GM23248 (cell line): ENCODE data around the gene ZBED2. TPM values are rescaled to one million over a fixed set of nuclear protein-coding genes. Genes with fewer than 3 reads are reported as not detected.

Source experiments
- DNase-seq: peaks from one replicate; pipeline ENCODE4 v3.0.0-alpha.2; 2015
- H2AFZ ChIP-seq: fragments of 200-600 bp; sonication (generic); 2 replicates; pipeline ENCODE4 v1.6.1; 2016; ENCODE audit warnings: antibody characterized with exemption
- H3F3A ChIP-seq: fragments of 200-600 bp; sonication (generic); 2 replicates; pipeline ENCODE4 v1.6.1; 2016; ENCODE audit warnings: mild to moderate bottlenecking, antibody characterized with exemption, mixed run types; ENCODE audit not compliant: insufficient read depth
- H3K27ac ChIP-seq: fragments of 200-600 bp; sonication (generic); 2 replicates; pipeline ENCODE4 v1.5.1; 2016; ENCODE audit warnings: mild to moderate bottlenecking
- H3K27me3 ChIP-seq: fragments of 200-600 bp; sonication (generic); replicated peaks from 2 replicates; pipeline ENCODE4 v1.6.1; 2016; ENCODE audit warnings: mild to moderate bottlenecking; ENCODE audit not compliant: insufficient read depth
- H3K36me3 ChIP-seq: fragments of 200-600 bp; sonication (generic); 2 replicates; pipeline ENCODE4 v1.6.1; 2016; ENCODE audit warnings: low read depth, mild to moderate bottlenecking
- H3K4me1 ChIP-seq: fragments of 200-600 bp; sonication (generic); 2 replicates; pipeline ENCODE4 v1.6.1; 2016; ENCODE audit warnings: mild to moderate bottlenecking; ENCODE audit not compliant: insufficient read depth
- H3K4me2 ChIP-seq: fragments of 200-600 bp; sonication (generic); one replicate; pipeline ENCODE4 v1.6.1; 2016; ENCODE audit warnings: mild to moderate bottlenecking; ENCODE audit not compliant: unreplicated experiment
- H3K4me3 ChIP-seq: fragments of 200-600 bp; sonication (generic); 2 replicates; pipeline ENCODE4 v1.5.1; 2016; ENCODE audit warnings: mild to moderate bottlenecking
- H3K79me2 ChIP-seq: fragments of 200-600 bp; sonication (generic); 2 replicates; pipeline ENCODE4 v1.6.1; 2016; ENCODE audit warnings: mild to moderate bottlenecking; ENCODE audit not compliant: insufficient read depth
- H3K9ac ChIP-seq: fragments of 200-600 bp; sonication (generic); 2 replicates; pipeline ENCODE4 v1.6.1; 2016; ENCODE audit warnings: mild to moderate bottlenecking
- H3K9me2 ChIP-seq: fragments of 200-600 bp; sonication (generic); 2 replicates; pipeline ENCODE4 v1.6.1; 2016; ENCODE audit warnings: mixed run types, mild to moderate bottlenecking, moderate library complexity; ENCODE audit not compliant: insufficient read depth
- H3K9me3 ChIP-seq: fragments of 200-600 bp; sonication (generic); one replicate; pipeline ENCODE4 v1.6.1; 2017; ENCODE audit warnings: low read depth
- H4K20me1 ChIP-seq: fragments of 200-600 bp; sonication (generic); 2 replicates; pipeline ENCODE4 v1.6.0; 2016; ENCODE audit not compliant: insufficient read depth
- EZH2 ChIP-seq: fragments of 200-600 bp; sonication (generic); IDR thresholded peaks from 2 replicates; pipeline ENCODE4 v1.6.1; 2018; ENCODE audit warnings: antibody characterized with exemption, mild to moderate bottlenecking; ENCODE audit not compliant: insufficient read depth, poor library complexity, severe bottlenecking
- EZH2phosphoT487 ChIP-seq: fragments of 200-600 bp; sonication (generic); IDR thresholded peaks from 2 replicates; pipeline ENCODE4 v1.6.1; 2018; ENCODE audit warnings: antibody characterized with exemption, moderate library complexity, mild to moderate bottlenecking, low read depth; ENCODE audit not compliant: insufficient read depth
- WGBS, 2 experiments: methylation state at CpG; one replicate each; pipeline ENCODE4 v1.1.6; 2015 to 2017; ENCODE audit warnings: low lambda C conversion rate in 2 of 2, low coverage in 1 of 2; ENCODE audit errors: missing lambda C conversion rate in 2 of 2; 5-methylcytosine and 5-hydroxymethylcytosine counted together
- in situ Hi-C: fragments of 300-500 bp; cut with MboI; formaldehyde crosslinking; loops from 2 replicates; pipeline ENCODE4 v1.15.0; 2020
- polyA plus RNA-seq: library from polyadenylated mRNA; unstranded; fragments of >200 nt; fragmentation: Nextera tagmentation; extraction: Ambion mirVana; gene quantifications from 2 replicates; pipeline ENCODE4 v1.2.1, GENCODE V29; 2016
- total RNA-seq: library from RNA; depleted of rRNA; stranded (reverse); fragments of >200 nt; shearing (Covaris generic); gene quantifications from 2 replicates; pipeline ENCODE4 v1.2.3, GENCODE V29; 2014

ZBED2 gene
- total and polyA plus RNA-seq, 2 experiments from 2014 or later: not detected

DNA sequence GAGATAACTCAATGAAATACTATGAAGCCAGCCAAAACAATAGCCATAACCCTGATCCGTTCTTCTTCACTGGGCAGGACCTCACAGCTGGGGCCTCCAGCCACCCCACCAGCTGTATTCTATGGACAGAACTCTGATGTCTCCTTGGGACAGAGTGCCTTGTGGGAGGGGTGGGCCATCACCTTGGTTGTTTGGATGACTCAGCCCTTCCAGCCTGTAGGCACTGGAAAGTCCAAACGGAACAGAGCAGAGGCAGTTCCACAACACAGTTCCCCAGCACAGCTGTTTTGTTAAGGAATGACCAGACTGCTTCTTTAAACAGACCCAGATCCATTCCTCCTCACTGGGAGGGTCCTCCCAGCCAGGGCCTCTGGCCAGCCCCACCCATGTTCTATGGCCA lies 31.9 kb upstream of the ZBED2 start:
- Histone ChIP-seq H3K4me1 (0 out of 2 replicates have a peak, but pooled peaks cover 8% of the 10 kb centered on the region), H3K4me3 (no peak overlapping the region), H3K4me2 (no peak overlapping the region), H3K27ac (no peak overlapping the region), H3K79me2 (no peaks in the 10 kb centered on the region), H3K9me3 (no peaks in the 10 kb centered on the region), H3K9me2 (no peaks in the 10 kb centered on the region), H3K9ac (no peak overlapping the region), H4K20me1 (no peaks in the 10 kb centered on the region), H2AFZ (no peak overlapping the region), H3F3A (0 out of 2 replicates have a peak, but pooled peaks cover 6% of the 10 kb centered on the region), H3K36me3 (no peaks in the 10 kb centered on the region), H3K27me3 (no peaks in the 10 kb centered on the region)
- no peak for DNase-seq
- in situ Hi-C loops: no loop called here
- 72 to 73% methylated on average over 2 of the region's 2 CpGs for WGBS, 2 experiments
- no peak for TF ChIP-seq EZH2phosphoT487
- no peak for TF ChIP-seq EZH2

DNA sequence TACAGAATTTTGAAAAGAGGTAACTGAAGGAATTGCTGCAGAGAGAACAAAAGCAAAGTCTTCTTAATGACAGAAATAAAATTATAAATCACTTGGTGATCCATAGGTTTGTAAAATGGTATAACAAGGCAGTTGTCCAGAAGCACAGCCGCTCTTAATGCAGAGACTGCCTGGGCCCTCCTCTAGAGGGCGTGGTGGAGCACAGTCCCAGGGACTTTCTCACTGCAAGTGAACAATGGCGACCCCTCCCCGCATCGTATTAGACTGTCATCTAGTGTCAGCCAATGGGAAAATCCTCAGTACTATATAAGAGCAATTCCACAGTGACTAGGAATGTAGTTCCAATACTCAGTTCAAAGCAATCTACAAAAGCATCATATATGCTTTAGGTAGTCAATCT lies 26.4 kb upstream of the ZBED2 start:
- H3K9ac ChIP-seq: no peak overlapping the region
- no peaks in the 10 kb centered on the region for H3K79me2 ChIP-seq
- TF ChIP-seq EZH2: no peak
- no peak for TF ChIP-seq EZH2phosphoT487
- no peaks in the 10 kb centered on the region for H3K9me2 ChIP-seq
- H4K20me1 ChIP-seq: no peaks in the 10 kb centered on the region
- H3K4me1 ChIP-seq: no peaks in the 10 kb centered on the region
- DNase-seq: no peak
- H3K36me3 ChIP-seq: no peaks in the 10 kb centered on the region
- no peaks in the 10 kb centered on the region for H3F3A ChIP-seq
- H3K9me3 ChIP-seq: no peaks in the 10 kb centered on the region
- no peak overlapping the region for H3K4me3 ChIP-seq
- H3K27me3 ChIP-seq: no peaks in the 10 kb centered on the region
- in situ Hi-C loops: no loop called here
- no peak overlapping the region for H3K27ac ChIP-seq
- H2AFZ ChIP-seq: no peak overlapping the region
- 43 to 50% methylated on average over 5 of the region's 5 CpGs for WGBS, 2 experiments
- H3K4me2 ChIP-seq: no peak overlapping the region

DNA sequence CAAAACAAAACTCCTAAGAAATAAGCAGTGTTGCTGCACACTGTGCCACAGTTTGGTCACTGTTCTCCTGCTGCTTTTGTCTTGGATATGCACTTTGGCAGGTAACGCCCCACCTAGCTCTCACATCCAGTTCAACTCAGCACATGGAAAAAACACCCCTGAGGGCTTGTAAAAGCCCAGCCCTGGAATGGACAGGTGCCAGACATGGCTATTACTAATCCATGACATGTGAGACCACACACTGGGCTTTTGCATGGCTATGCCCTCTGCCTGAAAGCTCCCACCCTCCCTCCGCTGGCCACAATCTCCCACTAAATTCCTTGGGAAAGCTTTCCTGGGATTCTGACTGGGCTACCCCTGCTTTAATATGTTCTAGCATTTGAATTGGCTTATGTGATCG lies 24.7 kb upstream of the ZBED2 start:
- Histone ChIP-seq H3F3A (no peaks in the 10 kb centered on the region), H3K9ac (no peak overlapping the region), H3K27me3 (no peaks in the 10 kb centered on the region), H3K79me2 (no peaks in the 10 kb centered on the region), H3K9me3 (no peaks in the 10 kb centered on the region), H3K4me1 (no peaks in the 10 kb centered on the region), H3K27ac (no peak overlapping the region), H3K36me3 (no peaks in the 10 kb centered on the region), H3K4me2 (no peak overlapping the region), H4K20me1 (no peaks in the 10 kb centered on the region), H3K4me3 (no peak overlapping the region), H3K9me2 (no peaks in the 10 kb centered on the region), H2AFZ (no peak overlapping the region)
- in situ Hi-C loops: no loop called here
- TF ChIP-seq EZH2phosphoT487: no peak
- TF ChIP-seq EZH2: no peak
- WGBS, 2 experiments: 22 to 25% methylated on average over 3 of the region's 3 CpGs
- DNase-seq: peak; percentile 29

DNA sequence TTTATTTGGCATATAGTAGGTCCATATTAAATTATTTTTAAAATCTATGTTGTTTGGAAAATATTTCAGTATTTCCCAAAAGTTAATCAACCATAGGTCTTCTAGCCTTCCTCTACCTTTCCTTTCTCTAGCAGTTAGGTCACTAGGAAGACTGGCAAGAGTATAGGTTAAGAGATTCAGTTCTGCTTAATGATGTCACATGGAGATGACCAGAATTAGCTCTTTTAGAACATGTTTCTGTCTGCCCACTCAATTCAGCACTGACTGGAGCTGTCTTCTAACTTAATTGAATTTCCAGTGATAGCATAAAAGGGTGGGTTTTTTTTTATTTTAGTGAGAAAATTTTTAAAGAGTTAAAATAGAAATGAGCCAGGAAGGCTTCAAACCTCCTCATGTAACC lies 23.8 kb upstream of the ZBED2 start:
- H3K79me2 ChIP-seq: no peaks in the 10 kb centered on the region
- no peak overlapping the region for H3K27ac ChIP-seq
- H3K9ac ChIP-seq: no peak overlapping the region
- H3K4me2 ChIP-seq: no peak overlapping the region
- H3K4me1 ChIP-seq: no peaks in the 10 kb centered on the region
- H3K4me3 ChIP-seq: no peak overlapping the region
- H4K20me1 ChIP-seq: no peaks in the 10 kb centered on the region
- H3F3A ChIP-seq: no peaks in the 10 kb centered on the region
- H2AFZ ChIP-seq: no peak overlapping the region
- H3K36me3 ChIP-seq: no peaks in the 10 kb centered on the region
- H3K9me3 ChIP-seq: no peaks in the 10 kb centered on the region
- no peak for DNase-seq
- no peaks in the 10 kb centered on the region for H3K27me3 ChIP-seq
- TF ChIP-seq EZH2 (no peak), EZH2phosphoT487 (no peak)
- no peaks in the 10 kb centered on the region for H3K9me2 ChIP-seq
- in situ Hi-C loops: no loop called here

DNA sequence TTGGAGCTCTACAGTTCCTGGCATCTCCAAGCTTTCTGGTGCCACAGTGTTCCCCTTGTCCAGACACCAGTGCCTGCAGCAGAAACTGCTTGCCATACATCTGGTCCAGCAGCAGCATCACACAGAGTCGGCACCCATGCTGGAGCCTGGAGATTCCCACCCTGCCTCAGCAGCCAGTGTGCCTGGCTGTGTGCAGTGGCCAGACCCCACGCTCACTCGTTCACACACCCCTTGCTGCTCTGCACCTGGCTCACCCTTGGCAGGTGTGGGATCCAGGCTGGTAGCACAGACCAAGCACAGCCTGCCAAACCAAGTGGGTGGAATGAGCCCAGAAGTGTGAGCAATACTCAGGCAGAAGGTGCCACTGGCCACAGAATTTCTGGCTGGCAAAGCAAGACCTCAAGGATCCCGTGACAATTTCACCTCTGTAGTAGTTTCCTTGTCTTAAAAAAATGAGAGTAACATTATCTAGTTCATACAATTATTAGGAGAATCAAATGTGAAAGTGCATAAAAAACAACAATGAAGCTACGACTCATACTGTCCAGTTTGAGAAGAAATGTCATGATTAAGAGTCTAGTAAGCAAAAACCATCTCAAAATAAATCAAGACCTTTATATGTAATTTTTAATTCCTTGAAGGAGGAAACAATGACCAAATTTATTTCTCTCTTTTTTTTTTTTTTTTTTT lies 22.9 kb upstream of the ZBED2 start:
- no peak for TF ChIP-seq EZH2phosphoT487
- TF ChIP-seq EZH2: no peak
- Histone ChIP-seq H3K36me3 (no peaks in the 10 kb centered on the region), H3K27me3 (no peaks in the 10 kb centered on the region), H3K4me3 (no peak overlapping the region), H3K9me2 (no peaks in the 10 kb centered on the region), H3K79me2 (no peaks in the 10 kb centered on the region), H3K9ac (no peak overlapping the region), H4K20me1 (no peaks in the 10 kb centered on the region), H2AFZ (no peak overlapping the region), H3K9me3 (no peaks in the 10 kb centered on the region), H3K4me2 (no peak overlapping the region), H3K4me1 (no peaks in the 10 kb centered on the region), H3F3A (no peaks in the 10 kb centered on the region), H3K27ac (no peak overlapping the region)
- WGBS, 2 experiments: 70% methylated on average over 5 of the region's 5 CpGs
- in situ Hi-C loops: no loop called here
- no peak for DNase-seq
